HL-60/S4 treated with phorbol 12-myristate 13-acetate at 8.2 ng/mL for 4 days and 3 days (cell line): Measurements from ENCODE around the gene ITGA1.
"Not testable (repeated sequence)": the region's sequence is repeated elsewhere in the genome, so short reads cannot be mapped to it uniquely, and the experiment has no call there.

Experiments
- in situ Hi-C: fragments of 300-500 bp; cut with MboI; formaldehyde crosslinking; loops from 2 replicates; pipeline ENCODE4 v1.15.0; 2022; ENCODE audit warnings: low sequenced_read_pairs

ITGA1 gene

DNA sequence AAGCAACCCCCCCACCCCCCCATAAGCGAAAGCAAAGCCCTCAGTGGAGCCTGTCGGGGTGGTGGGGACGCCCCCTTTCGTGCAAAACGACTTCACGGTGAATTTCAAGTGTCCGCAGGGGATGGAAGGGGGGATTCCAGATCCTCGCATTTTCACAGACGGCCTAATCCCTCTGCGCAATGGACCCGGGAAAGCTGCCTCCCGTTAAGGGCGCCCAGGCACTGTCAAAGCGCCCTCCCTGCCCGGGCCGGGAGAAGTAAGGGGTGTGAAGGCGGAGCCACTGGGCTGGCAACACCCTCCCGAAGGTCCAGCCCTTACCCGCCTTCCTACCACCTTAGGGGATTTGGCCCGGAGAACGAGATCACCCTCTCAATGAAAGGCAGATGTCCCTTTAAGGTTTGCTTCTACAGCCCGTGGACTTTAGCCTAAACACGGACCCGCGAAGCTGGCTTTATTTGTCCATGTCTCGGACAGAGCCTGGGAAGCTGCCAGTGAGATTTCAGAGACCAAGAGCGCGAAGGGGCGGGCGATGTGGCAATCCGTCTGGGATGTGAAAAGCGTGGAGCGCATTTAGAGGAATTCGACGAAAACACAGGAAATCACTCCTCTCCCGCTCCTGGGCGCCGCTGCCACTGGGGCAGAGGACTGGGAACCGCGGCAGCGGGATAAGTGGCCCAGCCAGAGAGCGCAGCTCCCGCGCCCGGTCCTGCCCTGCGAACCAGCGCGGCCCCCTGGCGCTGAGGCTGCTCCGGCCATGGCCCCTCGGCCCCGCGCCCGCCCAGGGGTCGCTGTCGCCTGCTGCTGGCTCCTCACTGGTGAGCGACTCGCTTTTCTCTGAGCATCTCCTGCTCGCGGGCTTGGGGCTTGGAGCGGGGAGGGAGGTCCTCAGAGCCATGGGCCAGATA, at the start of gene ITGA1, which contains the start of gene PELO:
Gene ITGA1, plus strand, starts transcription at position 317 of the 905 bp plus-strand sequence. Its CDS starts 438 bp downstream, at position 755.
Gene PELO, plus strand, starts transcription at position 317 of the 905 bp plus-strand sequence. CDS start 12,479 bp downstream, outside the sequence.
- in situ Hi-C loops, result no loop called here

DNA sequence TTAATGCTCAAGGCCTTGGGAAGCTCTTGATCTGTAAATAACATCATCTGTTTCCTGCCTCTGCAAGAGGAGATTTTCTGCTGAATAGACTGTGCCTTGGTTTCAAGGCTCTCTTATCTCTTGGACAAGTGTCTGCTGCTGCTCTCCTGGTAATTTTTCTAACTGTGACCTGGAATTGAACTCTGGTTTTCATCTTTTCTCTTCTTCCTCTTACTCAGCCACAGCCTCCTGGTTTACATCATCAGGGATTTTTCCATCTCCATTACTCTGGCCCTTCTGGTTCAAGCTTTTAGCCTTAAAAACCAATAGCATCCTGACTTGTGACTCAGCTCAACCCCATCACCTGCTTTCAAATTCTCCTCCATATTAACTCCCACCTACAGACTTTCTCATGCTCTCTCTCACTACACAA, 49.6 kb upstream of the ITGA1 start:
- in situ Hi-C loops, result no loop called here

DNA sequence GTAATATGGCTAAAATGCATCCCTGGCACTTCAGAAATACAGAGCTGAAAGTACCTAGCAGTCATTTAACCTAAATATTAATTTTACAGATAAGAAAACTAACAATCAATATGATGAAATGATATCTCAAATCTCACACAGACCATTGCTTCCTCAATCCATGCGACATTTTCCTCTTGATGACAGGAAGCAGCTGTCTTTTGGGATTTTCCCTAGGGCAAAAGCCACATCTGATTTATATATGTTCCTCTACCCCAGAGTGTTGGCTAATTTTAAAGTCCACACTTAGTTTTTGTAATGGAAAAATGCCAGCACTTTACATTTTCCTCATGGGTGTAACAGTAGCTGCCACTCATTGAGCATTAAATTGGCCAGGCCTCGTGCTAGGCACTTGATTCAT, 47.7 kb upstream of the ITGA1 start:
- in situ Hi-C loops, result no loop called here

DNA sequence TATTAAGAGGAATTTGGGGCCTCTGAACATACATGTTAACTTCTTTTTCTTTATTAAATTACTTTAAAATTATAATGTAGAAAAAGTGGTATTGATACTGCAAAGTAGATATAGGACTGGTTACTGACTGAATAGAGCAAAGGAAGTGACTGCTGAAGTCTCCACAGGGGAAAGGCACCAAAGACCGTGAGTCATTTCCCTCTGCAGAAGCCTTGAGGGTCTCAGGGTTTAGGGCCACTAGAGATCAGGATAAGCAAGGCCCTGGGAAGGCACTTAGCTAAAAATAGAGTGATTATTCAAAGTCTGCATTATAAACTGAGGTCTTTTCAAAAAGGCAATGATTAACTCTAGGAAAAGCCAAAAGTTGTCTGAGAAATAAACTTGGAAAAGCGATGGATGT, 44.7 kb upstream of the ITGA1 start:
- in situ Hi-C loops, result no loop called here

DNA sequence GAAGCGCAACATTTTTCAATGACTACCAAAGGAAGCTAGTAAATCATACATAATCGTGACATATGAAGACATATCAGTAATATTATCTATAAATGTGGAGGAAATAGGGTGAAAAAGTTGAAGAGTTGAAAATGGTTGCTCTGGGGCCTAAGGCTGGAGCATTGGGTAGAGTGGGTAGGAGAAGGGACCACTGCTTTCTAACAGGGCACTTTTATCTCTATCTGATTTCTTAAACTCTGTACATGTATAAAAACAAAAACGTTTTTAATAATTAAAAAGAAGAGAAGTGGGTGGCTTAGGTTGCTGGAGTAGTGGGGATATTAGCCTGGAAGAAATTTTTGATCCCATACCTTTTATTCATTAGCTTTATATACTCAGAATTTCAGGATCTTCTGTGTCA, 44.2 kb upstream of the ITGA1 start:
- in situ Hi-C loops, result no loop called here

GRCh38 chr5:52743970-52744369, 43.7 kb upstream of the ITGA1 start:
- in situ Hi-C loops, result no loop called here

GRCh38 chr5:52744867-52745458, 42.8 kb upstream of the ITGA1 start:
- in situ Hi-C loops, result not testable (repeated sequence)

- in situ Hi-C loops, result no loop called here
Measured at GRCh38 chr5:52746539-52746938, 41.2 kb upstream of the ITGA1 start.

GRCh38 chr5:52748590-52748989, 39.1 kb upstream of the ITGA1 start:
- in situ Hi-C loops, result no loop called here

- in situ Hi-C loops, result no loop called here
Measured at GRCh38 chr5:52749666-52750065, 38.0 kb upstream of the ITGA1 start.

GRCh38 chr5:52751137-52751536, 36.6 kb upstream of the ITGA1 start:
- in situ Hi-C loops, result no loop called here

DNA sequence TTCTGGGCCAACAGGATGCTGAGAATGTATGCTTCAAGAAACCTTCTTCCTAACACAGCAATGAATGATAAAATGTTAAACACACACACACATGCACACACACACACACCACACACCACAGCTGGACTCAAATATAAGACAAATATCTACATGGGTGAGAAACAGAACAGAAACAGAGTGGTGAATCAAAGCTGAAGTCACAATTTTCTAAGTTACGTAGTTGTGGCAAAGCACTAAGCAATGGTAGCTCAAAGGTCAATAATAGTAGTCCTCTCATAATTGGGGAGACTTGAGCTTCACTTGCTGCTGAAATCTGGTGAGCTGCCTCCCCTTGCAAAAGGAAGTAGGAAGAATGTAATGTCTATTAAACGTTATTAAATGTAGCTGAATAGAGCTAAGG, 33.7 kb upstream of the ITGA1 start:
- in situ Hi-C loops, result no loop called here

DNA sequence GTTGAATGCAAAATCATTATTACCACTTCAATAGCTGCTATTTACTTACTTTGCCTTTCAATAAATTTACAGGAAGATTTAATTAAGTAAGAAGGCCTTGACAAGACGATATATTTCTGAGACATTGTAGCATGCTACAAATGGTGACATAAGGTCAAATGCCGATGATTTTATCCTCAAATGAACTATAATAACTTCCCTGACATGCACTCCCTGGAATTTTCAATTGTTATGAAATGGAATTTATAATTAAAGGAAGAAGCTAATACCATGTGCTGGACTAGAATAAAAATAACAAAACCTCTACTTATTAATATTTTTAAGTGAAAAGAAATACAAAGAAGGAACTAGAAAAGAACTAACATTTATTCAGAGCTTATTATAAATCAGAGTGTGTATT, 30.2 kb upstream of the ITGA1 start:
- in situ Hi-C loops, result no loop called here

DNA sequence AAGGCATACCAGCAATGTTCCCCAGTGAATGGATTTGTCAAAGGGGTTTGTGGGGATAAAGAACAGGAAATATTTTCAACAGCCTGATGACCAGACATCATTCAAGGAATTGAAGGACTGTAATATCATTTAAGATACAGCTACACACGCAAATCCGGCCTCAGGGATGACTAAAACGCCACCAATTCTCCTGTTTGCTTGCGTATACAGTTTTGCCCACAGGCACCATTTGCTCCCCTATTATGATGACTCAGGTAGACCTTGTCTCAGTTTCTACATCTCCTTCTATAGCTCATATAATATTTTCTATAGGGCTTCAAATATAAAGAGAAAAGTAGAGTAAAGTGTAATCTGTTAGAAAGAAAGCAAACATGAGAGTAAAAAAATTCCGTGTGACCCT, 29.7 kb upstream of the ITGA1 start:
- in situ Hi-C loops, result no loop called here

GRCh38 chr5:52759331-52759730, 28.4 kb upstream of the ITGA1 start:
- in situ Hi-C loops, result no loop called here

GRCh38 chr5:52760695-52761366, 26.9 kb upstream of the ITGA1 start:
- in situ Hi-C loops, result no loop called here

DNA sequence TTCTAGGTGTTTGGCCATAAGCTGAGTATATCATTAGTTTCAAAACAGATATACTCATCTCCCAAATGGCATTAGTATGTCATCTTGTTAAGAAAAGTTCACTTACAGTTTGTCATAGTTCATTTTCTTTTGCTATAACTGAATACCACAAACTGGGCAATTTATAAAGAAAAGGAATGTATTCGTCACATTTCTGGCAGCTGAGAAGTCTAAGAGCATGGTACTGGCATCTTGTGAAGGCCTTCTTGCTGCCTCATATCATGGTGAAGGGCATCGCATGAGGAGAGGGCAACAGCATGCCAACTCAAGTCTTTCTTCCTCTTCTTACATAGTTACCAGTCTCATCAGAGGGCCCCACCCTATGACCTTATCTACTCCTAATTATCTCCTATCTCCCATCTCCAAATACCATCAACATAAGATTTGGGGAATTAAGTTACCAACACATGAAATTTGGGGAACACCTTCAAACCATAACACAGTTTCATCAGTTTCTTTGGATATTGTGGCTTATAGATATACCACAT, 20.4 kb upstream of the ITGA1 start:
- in situ Hi-C loops, result no loop called here

DNA sequence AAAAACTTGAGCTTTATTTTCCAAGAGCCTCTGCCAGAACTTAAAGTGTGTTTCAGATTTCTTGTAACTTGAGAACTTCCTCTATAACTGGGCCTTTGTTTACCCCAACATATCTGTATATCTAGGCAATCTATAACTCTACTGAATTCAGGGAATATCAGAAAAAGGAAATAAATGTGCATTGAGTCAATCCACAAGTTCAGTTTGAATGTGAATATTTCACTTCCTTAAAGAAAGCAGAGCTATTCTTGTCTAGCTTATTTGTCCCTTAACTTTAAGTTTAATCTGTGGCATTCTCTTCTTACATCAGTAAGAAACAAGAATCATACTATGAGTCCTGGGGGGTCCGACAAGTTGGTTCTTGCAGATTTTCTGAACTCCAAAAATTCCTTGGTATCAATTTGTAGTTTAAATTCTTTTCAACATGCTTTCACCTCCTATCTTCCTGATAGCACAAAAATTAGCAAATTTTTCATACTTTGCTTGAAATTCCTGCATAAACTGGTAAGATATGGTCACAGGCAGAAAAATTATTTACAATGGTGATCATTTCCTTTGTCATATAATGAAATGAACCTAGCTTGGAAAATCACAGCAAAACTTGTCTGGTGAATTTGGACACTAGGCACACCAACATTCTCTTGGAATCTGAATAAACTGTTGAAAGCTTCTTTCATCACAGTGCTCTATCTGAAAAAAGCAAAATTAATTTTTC, 19.8 kb upstream of the ITGA1 start:
- in situ Hi-C loops, result no loop called here

GRCh38 chr5:52769061-52769460, 18.7 kb upstream of the ITGA1 start:
- in situ Hi-C loops, result no loop called here

GRCh38 chr5:52770287-52770939, 17.3 kb upstream of the ITGA1 start:
- in situ Hi-C loops, result no loop called here
